Measurements from ENCODE around the gene ULK3.

GRCh38 chr15:74864296-74864695 is 21.3 kb upstream of the ULK3 start:
- no peak for TF ChIP-seq MAX (IDR thresholded peaks at IDR 0.05)
- TF ChIP-seq USF1 (IDR thresholded peaks at IDR 0.05): no peak
- TF ChIP-seq TAF1 (IDR thresholded peaks at IDR 0.05; ENCODE audit: low read depth): no peak
- TF ChIP-seq TCF12 (IDR thresholded peaks at IDR 0.05; ENCODE audit: low read depth): no peak
- no peak for TF ChIP-seq YY1 (IDR thresholded peaks at IDR 0.05; ENCODE audit: low read depth)
- no peak for TF ChIP-seq REST (IDR thresholded peaks at IDR 0.05; ENCODE audit: low read depth)
- no peak for TF ChIP-seq TEAD4 (IDR thresholded peaks at IDR 0.05)
- no peak for TF ChIP-seq RAD21 (IDR thresholded peaks at IDR 0.05; ENCODE audit: low read depth)
- TF ChIP-seq EP300 (IDR thresholded peaks at IDR 0.05; ENCODE audit: borderline replicate concordance): no peak
